WTC11 (cell line): Measurements from ENCODE around the gene HTATIP2. TPM values are rescaled to one million over a fixed set of nuclear protein-coding genes. Genes with fewer than 3 reads are reported as not detected.

Source experiments
- ATAC-seq: fragments of 200-7000 bp; cut with Tn5 transposase; 2 replicates; pipeline ENCODE4 v1.10.0; 2021; ENCODE audit warnings: mild to moderate bottlenecking, moderate library complexity
- CTCF ChIA-PET: fragments of 300-600 bp; sonication (Branson Sonifier 250); formaldehyde crosslinking; loops from one replicate; lab custom pipeline; 2021; ENCODE audit warnings: antibody characterized with exemption; lab: Charles Lee
- POLR2A ChIA-PET: fragments of 350-600 bp; sonication (Branson Sonifier 250); formaldehyde crosslinking; loops from one replicate; lab custom pipeline; 2021; ENCODE audit warnings: antibody characterized with exemption; lab: Charles Lee
- DNase-seq: peaks from one replicate; pipeline ENCODE4 v3.0.0; 2021; ENCODE audit warnings: low spot score
- H3K27ac Mint-ChIP-seq: 2 replicates; pipeline ENCODE4 v1.8.0; 2021; ENCODE audit warnings: mixed read lengths
- H3K27me3 Mint-ChIP-seq: 2 replicates; pipeline ENCODE4 v1.8.0; 2021; ENCODE audit warnings: low read depth, mild to moderate bottlenecking, moderate library complexity, mixed read lengths
- H3K36me3 Mint-ChIP-seq: 2 replicates; pipeline ENCODE4 v1.8.0; 2021; ENCODE audit warnings: mixed read lengths
- H3K4me1 Mint-ChIP-seq: 2 replicates; pipeline ENCODE4 v1.8.0; 2022; ENCODE audit warnings: mixed read lengths
- H3K4me3 Mint-ChIP-seq: 2 replicates; pipeline ENCODE4 v1.8.0; 2021; ENCODE audit warnings: mild to moderate bottlenecking, moderate library complexity, mixed read lengths
- H3K9me3 Mint-ChIP-seq: 2 replicates; pipeline ENCODE4 v1.8.0; 2021; ENCODE audit warnings: mixed read lengths
- ATF3 ChIP-seq: sonication (generic); formaldehyde crosslinking; conservative IDR thresholded peaks from 2 replicates; pipeline ENCODE4 v1.8.1; 2022; ENCODE audit warnings: mild to moderate bottlenecking, missing genetic modification reagents
- CDX4 ChIP-seq: fragments of 250-450 bp; sonication (Bioruptor Pico); IDR thresholded peaks from 2 replicates; pipeline ENCODE4 v1.9.0; 2021; ENCODE audit warnings: moderate library complexity, mild to moderate bottlenecking, inconsistent platforms, borderline replicate concordance
- EMX1 ChIP-seq: fragments of 250-450 bp; sonication (Bioruptor Pico); IDR thresholded peaks from 2 replicates; pipeline ENCODE4 v1.8.0; 2021; ENCODE audit warnings: mild to moderate bottlenecking
- ERG ChIP-seq: fragments of 250-450 bp; sonication (Bioruptor Pico); IDR thresholded peaks from 2 replicates; pipeline ENCODE4 v1.8.0; 2021; ENCODE audit warnings: mild to moderate bottlenecking
- ETV6 ChIP-seq: sonication (generic); formaldehyde crosslinking; IDR thresholded peaks from 2 replicates; pipeline ENCODE4 v1.8.1; 2022; ENCODE audit warnings: mild to moderate bottlenecking, missing genetic modification reagents
- FOXJ3 ChIP-seq: sonication (generic); formaldehyde crosslinking; IDR thresholded peaks from 2 replicates; pipeline ENCODE4 v1.9.0; 2021; ENCODE audit warnings: missing genetic modification reagents, mild to moderate bottlenecking, borderline replicate concordance
- GABPB1 ChIP-seq: sonication (generic); formaldehyde crosslinking; IDR thresholded peaks from 2 replicates; pipeline ENCODE4 v1.8.1; 2023; ENCODE audit warnings: mild to moderate bottlenecking, missing genetic modification reagents
- HMGA2 ChIP-seq: fragments of 250-450 bp; sonication (Bioruptor Pico); IDR thresholded peaks from 2 replicates; pipeline ENCODE4 v1.4.0; 2021; ENCODE audit warnings: mild to moderate bottlenecking, moderate library complexity
- JAZF1 ChIP-seq: fragments of 250-450 bp; sonication (Bioruptor Pico); IDR thresholded peaks from 2 replicates; pipeline ENCODE4 v1.9.0; 2021; ENCODE audit warnings: moderate library complexity, mild to moderate bottlenecking, inconsistent platforms
- KAT7 ChIP-seq: sonication (generic); formaldehyde crosslinking; IDR thresholded peaks from 2 replicates; pipeline ENCODE4 v1.8.1; 2023; ENCODE audit warnings: missing genetic modification reagents, mild to moderate bottlenecking, borderline replicate concordance
- MYBL2 ChIP-seq: sonication (generic); formaldehyde crosslinking; IDR thresholded peaks from 2 replicates; pipeline ENCODE4 v1.8.1; 2023; ENCODE audit warnings: mild to moderate bottlenecking, moderate library complexity, missing genetic modification reagents
- NFE2L1 ChIP-seq: sonication (generic); formaldehyde crosslinking; IDR thresholded peaks from 2 replicates; pipeline ENCODE4 v1.8.1; 2023; ENCODE audit warnings: missing genetic modification reagents
- PREB ChIP-seq: sonication (generic); formaldehyde crosslinking; IDR thresholded peaks from 2 replicates; pipeline ENCODE4 v1.8.1; 2022; ENCODE audit warnings: mild to moderate bottlenecking, missing genetic modification reagents, moderate library complexity, borderline replicate concordance
- SMAD4 ChIP-seq: sonication (generic); formaldehyde crosslinking; IDR thresholded peaks from 2 replicates; pipeline ENCODE4 v1.8.0; 2022; ENCODE audit warnings: mild to moderate bottlenecking, missing genetic modification reagents
- TEAD1 ChIP-seq: sonication (generic); formaldehyde crosslinking; IDR thresholded peaks from 2 replicates; pipeline ENCODE4 v1.8.0; 2022; ENCODE audit warnings: mild to moderate bottlenecking, missing genetic modification reagents
- TP53 ChIP-seq: sonication (generic); formaldehyde crosslinking; IDR thresholded peaks from 2 replicates; pipeline ENCODE4 v1.8.1; 2023; ENCODE audit warnings: mild to moderate bottlenecking, missing genetic modification reagents
- ZBTB21 ChIP-seq: sonication (generic); formaldehyde crosslinking; IDR thresholded peaks from 2 replicates; pipeline ENCODE4 v1.8.1; 2023; ENCODE audit warnings: mild to moderate bottlenecking, missing genetic modification reagents, borderline replicate concordance
- ZNF396 ChIP-seq: fragments of 250-450 bp; sonication (Bioruptor Pico); IDR thresholded peaks from 2 replicates; pipeline ENCODE4 v1.8.0; 2021; ENCODE audit warnings: mild to moderate bottlenecking, moderate library complexity, borderline replicate concordance
- ZNF416 ChIP-seq: fragments of 250-450 bp; sonication (Bioruptor Pico); IDR thresholded peaks from 2 replicates; pipeline ENCODE4 v1.9.0; 2021; ENCODE audit warnings: mild to moderate bottlenecking, inconsistent platforms
- ZNF423 ChIP-seq: fragments of 250-450 bp; sonication (Bioruptor Pico); IDR thresholded peaks from 2 replicates; pipeline ENCODE4 v2.1.2; 2022; ENCODE audit warnings: mild to moderate bottlenecking, moderate library complexity
- ZNF532 ChIP-seq: fragments of 250-450 bp; sonication (Bioruptor Pico); IDR thresholded peaks from 2 replicates; pipeline ENCODE4 v1.9.0; 2021; ENCODE audit warnings: mild to moderate bottlenecking, borderline replicate concordance
- ZNF671 ChIP-seq: fragments of 250-450 bp; sonication (Bioruptor Pico); IDR thresholded peaks from 2 replicates; pipeline ENCODE4 v1.8.0; 2021; ENCODE audit warnings: mild to moderate bottlenecking
- total RNA-seq: library from RNA; stranded (reverse); gene quantifications from 3 replicates; pipeline ENCODE4 v1.2.3, GENCODE V29; 2021
- TF ChIP-seq, protein P1 (sequence below): sonication (generic); formaldehyde crosslinking; IDR thresholded peaks from 2 replicates; pipeline ENCODE4 v1.8.1; 2023; ENCODE audit warnings: mild to moderate bottlenecking, missing genetic modification reagents
- TF ChIP-seq, protein P2 (sequence below): fragments of 250-450 bp; sonication (Bioruptor Pico); IDR thresholded peaks from 2 replicates; pipeline ENCODE4 v2.1.2; 2022; ENCODE audit warnings: mild to moderate bottlenecking, moderate library complexity
- TF ChIP-seq, protein P3 (sequence below): sonication (generic); formaldehyde crosslinking; IDR thresholded peaks from 2 replicates; pipeline ENCODE4 v1.8.1; 2022; ENCODE audit warnings: low read depth, mild to moderate bottlenecking, moderate library complexity, missing genetic modification reagents, borderline replicate concordance

The HTATIP2 gene
- total RNA-seq, 1 experiment from 2014 or later = 32.7 TPM

GRCh38 chr11:20363149-20363499, 390 bp upstream of the HTATIP2 start:
- peaks cover 29% of the 10 kb centered on the region for H3K4me1 Mint-ChIP-seq
- DNase-seq = no peak
- no peak for TF ChIP-seq ERG (CRISPR knock-in tag)
- TF ChIP-seq ZNF396 (CRISPR knock-in tag) = no peak
- no peak for TF ChIP-seq TEAD1
- TF ChIP-seq, protein P1, sequence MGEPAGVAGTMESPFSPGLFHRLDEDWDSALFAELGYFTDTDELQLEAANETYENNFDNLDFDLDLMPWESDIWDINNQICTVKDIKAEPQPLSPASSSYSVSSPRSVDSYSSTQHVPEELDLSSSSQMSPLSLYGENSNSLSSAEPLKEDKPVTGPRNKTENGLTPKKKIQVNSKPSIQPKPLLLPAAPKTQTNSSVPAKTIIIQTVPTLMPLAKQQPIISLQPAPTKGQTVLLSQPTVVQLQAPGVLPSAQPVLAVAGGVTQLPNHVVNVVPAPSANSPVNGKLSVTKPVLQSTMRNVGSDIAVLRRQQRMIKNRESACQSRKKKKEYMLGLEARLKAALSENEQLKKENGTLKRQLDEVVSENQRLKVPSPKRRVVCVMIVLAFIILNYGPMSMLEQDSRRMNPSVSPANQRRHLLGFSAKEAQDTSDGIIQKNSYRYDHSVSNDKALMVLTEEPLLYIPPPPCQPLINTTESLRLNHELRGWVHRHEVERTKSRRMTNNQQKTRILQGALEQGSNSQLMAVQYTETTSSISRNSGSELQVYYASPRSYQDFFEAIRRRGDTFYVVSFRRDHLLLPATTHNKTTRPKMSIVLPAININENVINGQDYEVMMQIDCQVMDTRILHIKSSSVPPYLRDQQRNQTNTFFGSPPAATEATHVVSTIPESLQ (CRISPR knock-in tag) = no peak
- no peak for TF ChIP-seq ZNF671
- TF ChIP-seq ZBTB21 = no peak
- no peak for TF ChIP-seq GABPB1 (CRISPR knock-in tag)
- no peak for TF ChIP-seq EMX1 (CRISPR knock-in tag)
- TF ChIP-seq ZNF416 (CRISPR knock-in tag) = no peak
- TF ChIP-seq, protein P2, sequence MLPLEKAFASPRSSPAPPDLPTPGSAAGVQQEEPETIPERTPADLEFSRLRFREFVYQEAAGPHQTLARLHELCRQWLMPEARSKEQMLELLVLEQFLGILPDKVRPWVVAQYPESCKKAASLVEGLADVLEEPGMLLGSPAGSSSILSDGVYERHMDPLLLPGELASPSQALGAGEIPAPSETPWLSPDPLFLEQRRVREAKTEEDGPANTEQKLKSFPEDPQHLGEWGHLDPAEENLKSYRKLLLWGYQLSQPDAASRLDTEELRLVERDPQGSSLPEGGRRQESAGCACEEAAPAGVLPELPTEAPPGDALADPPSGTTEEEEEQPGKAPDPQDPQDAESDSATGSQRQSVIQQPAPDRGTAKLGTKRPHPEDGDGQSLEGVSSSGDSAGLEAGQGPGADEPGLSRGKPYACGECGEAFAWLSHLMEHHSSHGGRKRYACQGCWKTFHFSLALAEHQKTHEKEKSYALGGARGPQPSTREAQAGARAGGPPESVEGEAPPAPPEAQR = no peak
- no peak for TF ChIP-seq SMAD4 (CRISPR knock-in tag)
- no peak for TF ChIP-seq FOXJ3 (CRISPR knock-in tag)
- TF ChIP-seq NFE2L1 = no peak
- no peak for TF ChIP-seq ZNF532 (CRISPR knock-in tag)
- H3K4me3 Mint-ChIP-seq = peak overlapping the region; percentile 70
- ChIA-PET POLR2A (no interaction called here), CTCF (interaction anchor here (1.6 to 3.6 kb wide), 3 partner anchors 9 to 247 kb away, joined by 6 to 14 read pairs (median 6); no protein-coding TSS in a partner anchor)
- ATAC-seq = no peak
- no peak overlapping the region for H3K27ac Mint-ChIP-seq
- H3K36me3 Mint-ChIP-seq = peaks cover 6% of the 10 kb centered on the region; the same call in 1 of the 2 replicates
- peaks cover 44% of the 10 kb centered on the region for H3K27me3 Mint-ChIP-seq
- H3K9me3 Mint-ChIP-seq = no peaks in the 10 kb centered on the region

- ChIA-PET CTCF (interaction anchor here (1.0 to 3.6 kb wide), 5 partner anchors 10 to 246 kb away, joined by 4 to 14 read pairs (median 6); no protein-coding TSS in a partner anchor), POLR2A (no interaction called here)
- peaks cover 41% of the 10 kb centered on the region for H3K4me1 Mint-ChIP-seq
- peak overlapping the region; percentile 75 for H3K4me3 Mint-ChIP-seq
- ATAC-seq (peak; percentile 41), DNase-seq (no peak)
- peaks cover 6% of the 10 kb centered on the region; the same call in 1 of the 2 replicates for H3K36me3 Mint-ChIP-seq
- peaks cover 41% of the 10 kb centered on the region for H3K27me3 Mint-ChIP-seq
- H3K27ac Mint-ChIP-seq = peak overlapping the region; percentile 25
- H3K9me3 Mint-ChIP-seq = no peaks in the 10 kb centered on the region
- TF ChIP-seq ATF3 (CRISPR knock-in tag) = no peak
- TF ChIP-seq JAZF1 = no peak
- no peak for TF ChIP-seq PREB
- no peak for TF ChIP-seq CDX4
- no peak for TF ChIP-seq KAT7 (CRISPR knock-in tag)
- no peak for TF ChIP-seq MYBL2 (CRISPR knock-in tag)
- TF ChIP-seq ETV6 (CRISPR knock-in tag) = no peak
- no peak for TF ChIP-seq TP53 (CRISPR knock-in tag)
- TF ChIP-seq HMGA2 (CRISPR knock-in tag) = no peak
- no peak for TF ChIP-seq ZNF423 (CRISPR knock-in tag)
- TF ChIP-seq, protein P3, sequence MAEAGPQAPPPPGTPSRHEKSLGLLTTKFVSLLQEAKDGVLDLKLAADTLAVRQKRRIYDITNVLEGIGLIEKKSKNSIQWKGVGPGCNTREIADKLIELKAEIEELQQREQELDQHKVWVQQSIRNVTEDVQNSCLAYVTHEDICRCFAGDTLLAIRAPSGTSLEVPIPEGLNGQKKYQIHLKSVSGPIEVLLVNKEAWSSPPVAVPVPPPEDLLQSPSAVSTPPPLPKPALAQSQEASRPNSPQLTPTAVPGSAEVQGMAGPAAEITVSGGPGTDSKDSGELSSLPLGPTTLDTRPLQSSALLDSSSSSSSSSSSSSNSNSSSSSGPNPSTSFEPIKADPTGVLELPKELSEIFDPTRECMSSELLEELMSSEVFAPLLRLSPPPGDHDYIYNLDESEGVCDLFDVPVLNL (CRISPR knock-in tag) = no peak
Observed at GRCh38 chr11:20364341-20364792, 853 bp downstream of the HTATIP2 start.
